Vagina (tissue), 2 donors: ENCODE measurements around the gene COL18A1. TPM values are rescaled to one million over a fixed set of nuclear protein-coding genes. Genes with fewer than 3 reads are reported as not detected.

Source experiments
- DNase-seq, 2 donors: peaks; one replicate each; pipeline ENCODE4 v3.0.0-alpha.2; 2017; ENCODE audit errors: extremely low spot score in 2 of 2
- H3K27ac ChIP-seq: fragments of 200-600 bp; sonication (generic); one replicate; pipeline ENCODE4 v1.5.1; 2019
- H3K27me3 ChIP-seq: fragments of 200-600 bp; sonication (generic); one replicate; pipeline ENCODE4 v1.5.1; 2019
- H3K36me3 ChIP-seq, 2 donors: fragments of 200-600 bp; sonication (generic); one replicate each; pipeline ENCODE4 v1.5.1; 2017 to 2019
- H3K4me1 ChIP-seq: fragments of 200-600 bp; sonication (generic); one replicate; pipeline ENCODE4 v1.5.1; 2019
- H3K4me3 ChIP-seq, 2 donors: fragments of 200-600 bp; sonication (generic); 1 replicate in 1 of 2; 2 replicates in 1 of 2; pipeline ENCODE4 v1.5.1; 2016 to 2019
- H3K9me3 ChIP-seq: fragments of 200-600 bp; sonication (generic); one replicate; pipeline ENCODE4 v1.5.1; 2019
- POLR2A ChIP-seq, 2 donors: fragments of 450-650 bp; IDR thresholded peaks; one replicate each; pipeline ENCODE4 v1.6.1; 2017; ENCODE audit warnings: antibody characterized with exemption in 2 of 2, mild to moderate bottlenecking in 2 of 2, moderate library complexity in 2 of 2
- POLR2AphosphoS5 ChIP-seq, 2 donors: sonication (generic); formaldehyde crosslinking; IDR thresholded peaks; one replicate each; pipeline ENCODE4 v1.9.0; 2017; ENCODE audit warnings: antibody characterized with exemption in 2 of 2, mild to moderate bottlenecking in 2 of 2, low read depth in 1 of 2; ENCODE audit not compliant: insufficient read depth in 1 of 2
- intact Hi-C: fragments of 100-400 bp; cut with DNase I; formaldehyde crosslinking; loops from one replicate; pipeline ENCODE4 v1.15.1; 2023
- total RNA-seq: library from RNA; depleted of rRNA; stranded (reverse); fragments of >200 nt; gene quantifications from one replicate; pipeline ENCODE4 v1.2.3, GENCODE V29; 2016
- TF ChIP-seq, protein P1 (sequence below), 3 experiments: fragments of 450-650 bp in 2 of 3; fragments of 200-600 bp in 1 of 3; sonication (generic) in 1 of 3; IDR thresholded peaks; one replicate each; pipeline ENCODE4 v1.5.1; 2017 to 2019; ENCODE audit warnings: antibody characterized with exemption in 3 of 3, mild to moderate bottlenecking in 2 of 3, moderate library complexity in 2 of 3

Gene COL18A1
- total RNA-seq, 1 donor from 2014 or later, result 86.7 TPM

DNA sequence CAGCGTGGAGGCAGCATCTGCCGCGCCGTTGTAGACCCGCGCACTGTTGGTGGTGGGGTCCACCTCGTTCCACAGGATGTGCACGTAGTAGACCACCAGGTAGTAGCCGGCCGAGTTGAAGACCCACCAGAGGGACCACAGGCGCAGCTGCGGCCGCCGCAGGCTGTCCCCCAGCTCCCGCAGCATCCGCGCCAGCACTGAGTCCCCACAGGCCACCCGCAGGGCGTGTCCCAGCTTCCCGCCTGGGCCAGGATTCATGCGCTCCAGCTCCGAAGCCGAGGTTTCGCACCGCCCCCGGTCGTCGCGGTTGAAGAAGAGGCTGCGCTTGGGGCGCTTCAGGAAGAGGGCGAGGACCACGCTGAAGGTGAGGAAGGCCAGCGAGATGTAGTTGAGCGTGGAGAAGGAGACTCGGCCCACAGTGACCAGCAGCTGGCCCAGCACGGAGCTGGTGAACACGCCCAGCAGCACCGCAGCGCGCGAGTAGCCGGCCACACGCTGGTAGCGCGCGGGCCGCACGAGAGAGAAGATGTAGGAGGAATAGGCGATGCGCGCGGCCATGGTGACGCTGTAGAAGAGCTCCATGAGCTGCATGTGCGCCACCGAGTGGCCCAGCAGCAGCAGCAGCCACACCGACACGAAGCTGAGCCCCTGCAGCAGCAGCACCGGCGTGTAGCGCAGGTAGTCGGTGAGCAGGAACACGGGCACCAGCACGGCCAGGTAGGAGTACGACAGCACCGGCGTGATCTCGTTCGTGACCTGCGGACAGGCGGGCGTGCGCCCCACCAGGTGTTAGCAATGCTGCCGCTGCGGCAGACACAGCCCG lies 126.6 kb downstream of the COL18A1 start:
- intact Hi-C loops, result no loop called here
- H3K27ac ChIP-seq, result no peak overlapping the region
- no peaks in the 10 kb centered on the region for H3K27me3 ChIP-seq
- no peak for DNase-seq
- H3K4me3 ChIP-seq, result no peak overlapping the region
- no peak for TF ChIP-seq POLR2AphosphoS5 (IDR thresholded peaks at IDR 0.05; ENCODE audit: insufficient read depth in 1 of 2, low read depth in 1 of 2)
- TF ChIP-seq POLR2A (IDR thresholded peaks at IDR 0.05), result no peak
- TF ChIP-seq, protein P1, sequence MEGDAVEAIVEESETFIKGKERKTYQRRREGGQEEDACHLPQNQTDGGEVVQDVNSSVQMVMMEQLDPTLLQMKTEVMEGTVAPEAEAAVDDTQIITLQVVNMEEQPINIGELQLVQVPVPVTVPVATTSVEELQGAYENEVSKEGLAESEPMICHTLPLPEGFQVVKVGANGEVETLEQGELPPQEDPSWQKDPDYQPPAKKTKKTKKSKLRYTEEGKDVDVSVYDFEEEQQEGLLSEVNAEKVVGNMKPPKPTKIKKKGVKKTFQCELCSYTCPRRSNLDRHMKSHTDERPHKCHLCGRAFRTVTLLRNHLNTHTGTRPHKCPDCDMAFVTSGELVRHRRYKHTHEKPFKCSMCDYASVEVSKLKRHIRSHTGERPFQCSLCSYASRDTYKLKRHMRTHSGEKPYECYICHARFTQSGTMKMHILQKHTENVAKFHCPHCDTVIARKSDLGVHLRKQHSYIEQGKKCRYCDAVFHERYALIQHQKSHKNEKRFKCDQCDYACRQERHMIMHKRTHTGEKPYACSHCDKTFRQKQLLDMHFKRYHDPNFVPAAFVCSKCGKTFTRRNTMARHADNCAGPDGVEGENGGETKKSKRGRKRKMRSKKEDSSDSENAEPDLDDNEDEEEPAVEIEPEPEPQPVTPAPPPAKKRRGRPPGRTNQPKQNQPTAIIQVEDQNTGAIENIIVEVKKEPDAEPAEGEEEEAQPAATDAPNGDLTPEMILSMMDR (IDR thresholded peaks at IDR 0.05), result no peak
- no peaks in the 10 kb centered on the region for H3K9me3 ChIP-seq
- no peaks in the 10 kb centered on the region for H3K36me3 ChIP-seq
- H3K4me1 ChIP-seq, result no peaks in the 10 kb centered on the region

DNA sequence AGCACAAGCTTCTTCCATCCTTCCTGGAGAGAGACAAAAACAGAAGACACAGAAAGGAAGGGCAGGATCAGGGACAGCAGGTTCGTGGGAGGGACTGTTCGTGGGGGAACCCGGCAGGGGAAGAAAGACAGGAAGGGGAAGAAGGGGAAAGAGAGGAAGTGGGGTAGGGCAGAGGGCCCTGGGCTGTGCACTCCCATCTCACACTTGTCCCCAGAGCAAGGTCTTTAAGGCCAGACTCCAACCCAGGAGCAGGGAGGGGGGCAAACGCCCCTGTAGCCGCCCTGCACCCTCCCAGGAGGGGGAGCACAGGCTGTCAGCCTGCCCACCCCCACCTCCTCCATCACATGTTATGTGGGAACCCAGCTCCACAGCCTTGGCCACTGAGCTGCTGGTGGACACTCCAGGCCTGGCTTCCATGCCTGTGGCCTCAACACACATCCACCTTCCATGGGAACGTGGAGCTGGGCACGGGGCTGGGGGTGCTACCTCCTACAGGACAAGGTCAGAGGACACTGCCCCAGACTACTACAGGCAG lies 127.9 kb downstream of the COL18A1 start:
- Histone ChIP-seq H3K4me3 (no peak overlapping the region), H3K27ac (no peak overlapping the region)
- intact Hi-C loops, result no loop called here

DNA sequence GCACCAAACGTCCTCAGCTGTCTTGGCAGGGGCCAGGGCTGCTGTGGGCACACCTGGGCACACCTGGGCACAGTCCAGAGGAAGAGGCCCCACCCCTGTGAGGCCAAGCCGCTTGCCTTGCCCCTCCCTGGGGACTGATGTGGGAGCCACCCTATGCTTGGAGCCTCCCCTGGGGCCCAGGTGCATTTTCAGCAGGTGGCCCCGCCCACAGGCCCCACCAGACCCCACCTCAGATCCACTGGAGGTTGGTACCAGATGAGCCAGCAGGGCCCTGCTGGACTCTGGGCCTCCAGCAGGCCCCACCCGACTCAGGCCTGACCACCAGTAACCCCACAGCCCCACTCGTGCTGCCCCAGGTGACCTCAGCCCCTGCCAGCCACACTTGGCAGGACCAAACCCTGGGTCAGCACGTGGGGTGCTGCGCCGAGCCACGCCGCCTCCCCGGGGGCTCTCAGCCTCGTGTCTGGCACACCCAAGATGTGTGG lies 128.4 kb downstream of the COL18A1 start:
- intact Hi-C loops, result no loop called here
- Histone ChIP-seq H3K9me3 (no peaks in the 10 kb centered on the region), H3K4me3 (no peak overlapping the region), H3K36me3 (no peaks in the 10 kb centered on the region), H3K27ac (no peak overlapping the region), H3K27me3 (no peaks in the 10 kb centered on the region), H3K4me1 (no peaks in the 10 kb centered on the region)
- DNase-seq, result no peak
- TF ChIP-seq, protein P1 (IDR thresholded peaks at IDR 0.05), result no peak
- no peak for TF ChIP-seq POLR2AphosphoS5 (IDR thresholded peaks at IDR 0.05; ENCODE audit: insufficient read depth in 1 of 2, low read depth in 1 of 2)
- TF ChIP-seq POLR2A (IDR thresholded peaks at IDR 0.05), result no peak

More for the DNA sequence above, 127.9 kb downstream of the COL18A1 start:
- Histone ChIP-seq H3K4me1 (no peaks in the 10 kb centered on the region), H3K27me3 (no peaks in the 10 kb centered on the region), H3K36me3 (no peaks in the 10 kb centered on the region), H3K9me3 (no peaks in the 10 kb centered on the region)
- no peak for DNase-seq
- no peak for TF ChIP-seq POLR2AphosphoS5 (IDR thresholded peaks at IDR 0.05; ENCODE audit: insufficient read depth in 1 of 2, low read depth in 1 of 2)
- TF ChIP-seq, protein P1 (IDR thresholded peaks at IDR 0.05), result no peak
- no peak for TF ChIP-seq POLR2A (IDR thresholded peaks at IDR 0.05)

DNA sequence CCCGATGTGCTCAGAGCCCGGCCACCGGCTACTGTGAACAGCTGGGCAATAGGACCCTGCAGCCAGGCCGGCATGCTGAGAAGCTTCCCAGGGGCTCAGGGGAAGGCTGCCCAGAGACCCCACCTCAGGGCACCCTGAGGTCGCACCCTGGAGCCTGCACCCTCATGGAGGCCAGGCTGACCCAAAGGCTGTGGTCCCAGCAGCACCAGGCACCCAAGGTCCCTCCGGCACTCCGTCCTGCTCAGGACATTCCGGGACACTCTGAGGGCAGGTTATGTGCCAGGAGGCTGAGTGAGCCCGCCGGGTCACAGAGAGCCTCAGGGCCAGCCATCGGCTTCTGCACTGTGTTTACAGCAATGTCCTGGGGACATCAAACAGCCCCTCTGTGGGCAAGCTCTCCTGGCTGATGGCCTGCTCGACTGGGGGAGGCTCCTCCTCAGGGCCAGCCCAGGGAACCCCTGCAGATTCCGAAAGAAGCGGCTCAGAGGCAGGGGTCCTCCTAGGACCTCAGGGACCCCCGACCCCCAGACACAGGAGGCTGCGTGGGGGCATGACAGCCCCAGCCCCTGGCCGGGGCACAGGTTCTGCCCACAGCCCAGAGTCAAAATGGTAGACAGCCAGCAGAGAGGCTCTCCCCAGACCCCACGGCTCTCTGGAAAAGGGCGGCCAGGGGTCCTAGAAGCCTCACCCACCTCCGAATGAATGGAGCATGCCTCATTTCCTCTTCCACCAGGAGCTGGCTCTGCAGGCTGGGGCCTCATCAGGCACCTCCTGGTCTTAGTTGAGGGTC lies 129.1 kb downstream of the COL18A1 start:
- no peak overlapping the region for H3K27ac ChIP-seq
- no peaks in the 10 kb centered on the region for H3K36me3 ChIP-seq
- no peak overlapping the region for H3K4me3 ChIP-seq
- TF ChIP-seq, protein P1 (IDR thresholded peaks at IDR 0.05), result no peak
- no peak for TF ChIP-seq POLR2A (IDR thresholded peaks at IDR 0.05)
- no peak for TF ChIP-seq POLR2AphosphoS5 (IDR thresholded peaks at IDR 0.05; ENCODE audit: insufficient read depth in 1 of 2, low read depth in 1 of 2)
- DNase-seq, result no peak
- H3K4me1 ChIP-seq, result no peaks in the 10 kb centered on the region
- intact Hi-C loops, result no loop called here
- H3K27me3 ChIP-seq, result no peaks in the 10 kb centered on the region
- H3K9me3 ChIP-seq, result no peaks in the 10 kb centered on the region
